Left lung (tissue), 10 donors: Measurements from ENCODE around the gene UQCRC2. TPM values are rescaled to one million over a fixed set of nuclear protein-coding genes. Genes with fewer than 3 reads are reported as not detected.

Experiments
- ATAC-seq: fragments of 200-7000 bp; cut with Tn5 transposase; one replicate; pipeline ENCODE4 v1.9.1; 2020; ENCODE audit warnings: moderate library complexity
- DNase-seq, 4 donors: peaks; one replicate each; pipeline ENCODE4 v3.0.0-alpha.2; 2013 to 2020
- H3K27ac ChIP-seq, 2 donors: fragments of 200-600 bp; sonication (generic) in 1 of 2; one replicate each; pipeline versions ENCODE4 v1.5.0 to v1.8.0; 2020 to 2021
- H3K27me3 ChIP-seq, 2 donors: fragments of 200-600 bp; sonication (generic) in 1 of 2; one replicate each; pipeline versions ENCODE4 v1.5.0 to v1.8.0; 2020 to 2021
- H3K36me3 ChIP-seq, 2 donors: fragments of 200-600 bp; sonication (generic) in 1 of 2; one replicate each; pipeline versions ENCODE4 v1.5.0 to v1.8.0; 2020 to 2021
- H3K4me1 ChIP-seq, 2 donors: fragments of 200-600 bp; one replicate each; pipeline ENCODE4 v1.8.0; 2021
- H3K4me3 ChIP-seq, 2 donors: fragments of 200-600 bp; sonication (generic) in 1 of 2; one replicate each; pipeline versions ENCODE4 v1.5.0 to v1.8.0; 2020 to 2021; ENCODE audit warnings: mild to moderate bottlenecking in 1 of 2
- H3K9me3 ChIP-seq, 2 donors: fragments of 200-600 bp; sonication (generic) in 1 of 2; one replicate each; pipeline versions ENCODE4 v1.5.0 to v1.8.0; 2020 to 2021
- intact Hi-C, 2 donors: fragments of 100-400 bp; cut with DNase I; formaldehyde crosslinking; loops; one replicate each; pipeline versions ENCODE4 v1.11.2 to v1.14.2; 2022
- polyA plus RNA-seq, 6 donors: library from polyadenylated mRNA; unstranded; fragments of 120-200 nt; gene quantifications; one replicate each; pipeline ENCODE4 v1.2.1, GENCODE V29; 2013; ENCODE audit not compliant: insufficient read length in 6 of 6
- total RNA-seq, 2 donors: library from RNA; stranded (reverse); fragmentation: NEBNext Ultra II Directional; extraction: Animal tissue kit (Norgen Biotek cat#: 25700); gene quantifications; one replicate each; pipeline ENCODE4 v1.2.1, GENCODE V29; 2021
- TF ChIP-seq, protein P1 (sequence below), 2 donors: fragments of 200-600 bp; sonication (generic) in 1 of 2; IDR thresholded peaks; one replicate each; pipeline versions ENCODE4 v1.5.0 to v1.8.0; 2021; ENCODE audit warnings: antibody characterized with exemption in 2 of 2
- donor health status: DM: no; HTN: yes; CAD: no.
- donor health status: DM: no; HTN: no; CAD: no.

UQCRC2 gene
- total and polyA plus RNA-seq, 8 donors = 167 to 292 (median 251) TPM

GRCh38 chr16:22027633-22028032 lies 74.5 kb downstream of the UQCRC2 start:
- Histone ChIP-seq H3K4me3 (no peak overlapping the region), H3K36me3 (no peaks in the 10 kb centered on the region), H3K27me3 (no peaks in the 10 kb centered on the region), H3K9me3 (peaks cover 0 to 6% of the 10 kb centered on the region in 2 donors), H3K4me1 (peaks cover 9 to 17% of the 10 kb centered on the region in 2 donors), H3K27ac (no peak overlapping the region)
- no peak for DNase-seq
- TF ChIP-seq, protein P1, sequence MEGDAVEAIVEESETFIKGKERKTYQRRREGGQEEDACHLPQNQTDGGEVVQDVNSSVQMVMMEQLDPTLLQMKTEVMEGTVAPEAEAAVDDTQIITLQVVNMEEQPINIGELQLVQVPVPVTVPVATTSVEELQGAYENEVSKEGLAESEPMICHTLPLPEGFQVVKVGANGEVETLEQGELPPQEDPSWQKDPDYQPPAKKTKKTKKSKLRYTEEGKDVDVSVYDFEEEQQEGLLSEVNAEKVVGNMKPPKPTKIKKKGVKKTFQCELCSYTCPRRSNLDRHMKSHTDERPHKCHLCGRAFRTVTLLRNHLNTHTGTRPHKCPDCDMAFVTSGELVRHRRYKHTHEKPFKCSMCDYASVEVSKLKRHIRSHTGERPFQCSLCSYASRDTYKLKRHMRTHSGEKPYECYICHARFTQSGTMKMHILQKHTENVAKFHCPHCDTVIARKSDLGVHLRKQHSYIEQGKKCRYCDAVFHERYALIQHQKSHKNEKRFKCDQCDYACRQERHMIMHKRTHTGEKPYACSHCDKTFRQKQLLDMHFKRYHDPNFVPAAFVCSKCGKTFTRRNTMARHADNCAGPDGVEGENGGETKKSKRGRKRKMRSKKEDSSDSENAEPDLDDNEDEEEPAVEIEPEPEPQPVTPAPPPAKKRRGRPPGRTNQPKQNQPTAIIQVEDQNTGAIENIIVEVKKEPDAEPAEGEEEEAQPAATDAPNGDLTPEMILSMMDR (IDR thresholded peaks at IDR 0.05) = no peak
- no peak for ATAC-seq
- intact Hi-C loops = no loop called here

GRCh38 chr16:22029632-22030031 lies 76.5 kb downstream of the UQCRC2 start:
- no peak overlapping the region for H3K4me3 ChIP-seq
- H3K9me3 ChIP-seq = peaks cover 0 to 6% of the 10 kb centered on the region in 2 donors
- no peaks in the 10 kb centered on the region for H3K27me3 ChIP-seq
- intact Hi-C loops = no loop called here
- H3K27ac ChIP-seq = no peak overlapping the region
- TF ChIP-seq, protein P1 (IDR thresholded peaks at IDR 0.05) = no peak
- peaks cover 9 to 17% of the 10 kb centered on the region in 2 donors for H3K4me1 ChIP-seq
- no peaks in the 10 kb centered on the region for H3K36me3 ChIP-seq
- no peak for ATAC-seq
- no peak for DNase-seq

DNA sequence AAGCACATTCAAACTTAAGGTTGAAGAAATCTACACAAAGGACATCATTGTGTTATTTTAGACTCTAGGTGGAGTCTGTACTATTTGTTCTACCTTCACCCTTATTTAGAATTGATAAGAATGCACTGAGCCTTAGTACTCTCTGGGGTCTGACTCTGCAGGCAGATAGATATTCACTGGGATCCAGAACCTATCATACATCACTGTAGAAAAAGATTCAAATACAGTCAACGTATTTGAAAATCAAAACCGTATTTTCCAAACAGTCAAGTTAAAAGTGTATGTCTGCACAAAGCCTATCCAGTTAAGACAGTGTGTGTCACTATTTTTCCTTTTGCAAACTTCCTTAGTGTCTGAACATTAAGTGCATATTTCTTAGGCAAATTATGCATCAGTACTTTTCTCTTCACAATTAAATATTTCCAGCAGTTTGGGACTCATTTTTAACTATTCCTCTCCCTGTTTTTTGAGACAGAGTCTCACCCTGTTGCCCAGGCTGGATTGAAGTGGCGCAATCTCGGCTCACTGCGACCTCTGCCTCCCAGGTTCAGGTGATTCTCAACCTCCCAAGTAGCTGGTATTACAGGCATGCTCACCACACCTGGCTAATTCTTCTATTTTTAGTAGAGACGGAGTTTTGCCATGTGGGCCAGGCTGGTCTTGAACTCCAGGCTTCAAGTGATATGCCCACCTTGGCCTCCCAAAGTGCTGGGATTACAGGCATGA lies 77.1 kb downstream of the UQCRC2 start:
- no peaks in the 10 kb centered on the region for H3K27me3 ChIP-seq
- TF ChIP-seq, protein P1 (IDR thresholded peaks at IDR 0.05) = no peak
- peaks cover 9 to 17% of the 10 kb centered on the region in 2 donors for H3K4me1 ChIP-seq
- intact Hi-C loops = no loop called here
- DNase-seq (no peak), ATAC-seq (no peak)
- no peaks in the 10 kb centered on the region for H3K36me3 ChIP-seq
- no peak overlapping the region for H3K4me3 ChIP-seq
- peaks cover 0 to 6% of the 10 kb centered on the region in 2 donors for H3K9me3 ChIP-seq
- no peak overlapping the region for H3K27ac ChIP-seq

DNA sequence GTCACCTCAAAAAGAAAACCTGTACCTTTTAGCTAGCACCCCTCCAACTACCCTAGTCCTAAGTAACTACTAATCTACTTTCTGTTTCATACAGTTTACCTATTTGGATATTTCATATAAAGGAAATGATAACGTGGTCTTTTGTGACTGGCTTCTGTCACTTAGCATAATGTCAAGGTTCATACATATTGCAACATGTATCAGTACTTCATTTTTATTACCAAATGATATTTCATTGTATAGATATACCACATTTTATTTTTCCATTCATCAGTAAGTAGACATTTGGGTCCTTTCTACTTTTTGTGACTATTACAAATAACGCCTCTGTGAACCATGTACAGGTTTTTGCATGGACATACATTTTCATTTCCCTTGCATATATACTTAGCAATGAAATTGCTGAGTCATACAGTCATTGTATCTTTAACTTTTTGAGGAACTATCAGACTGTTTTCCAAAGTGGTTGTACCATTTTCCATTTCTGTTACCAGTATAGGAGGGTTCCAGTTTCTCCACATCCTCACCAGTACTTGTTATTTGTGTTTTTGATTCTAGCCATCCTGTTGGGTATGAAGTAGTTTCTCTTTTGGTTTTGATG lies 78.4 kb downstream of the UQCRC2 start:
- no peak overlapping the region for H3K27ac ChIP-seq
- TF ChIP-seq, protein P1 (IDR thresholded peaks at IDR 0.05) = no peak
- no peaks in the 10 kb centered on the region for H3K27me3 ChIP-seq
- H3K4me3 ChIP-seq = no peak overlapping the region
- DNase-seq = no peak
- peaks cover 6 to 17% of the 10 kb centered on the region in 2 donors for H3K4me1 ChIP-seq
- peaks cover 0 to 6% of the 10 kb centered on the region in 2 donors for H3K9me3 ChIP-seq
- no peaks in the 10 kb centered on the region for H3K36me3 ChIP-seq
- no peak for ATAC-seq
- intact Hi-C loops = no loop called here

Other genes starting within 250 kb of the UQCRC2 start
- gene NPIPB4, start 95.6 kb upstream of the UQCRC2 start, total RNA-seq = 100 to 1,000 TPM in 1 of 2 donors, 10 to 100 TPM in 1; 86.3 to 203 TPM
- 100 to 1,000 TPM; 160 to 253 (median 192) TPM for gene NPIPB4, start 95.6 kb upstream of the UQCRC2 start, polyA plus RNA-seq
- gene PDZD9, start 47.8 kb downstream of the UQCRC2 start, total RNA-seq = not detected
- gene PDZD9, start 47.8 kb downstream of the UQCRC2 start, polyA plus RNA-seq = under 1 TPM; 0.13 to 0.68 (median 0.46) TPM
- gene MOSMO, start 54.8 kb downstream of the UQCRC2 start, total RNA-seq = 10 to 100 TPM; 11.7 to 12.7 TPM
- 10 to 100 TPM; 24.7 to 31.0 (median 27.0) TPM for gene MOSMO, start 54.8 kb downstream of the UQCRC2 start, polyA plus RNA-seq
- gene VWA3A, start 139.2 kb downstream of the UQCRC2 start, total RNA-seq = 1 to 10 TPM in 1 of 2 donors, under 1 TPM in 1; 0.12 to 3.6 TPM
- gene VWA3A, start 139.2 kb downstream of the UQCRC2 start, polyA plus RNA-seq = 1 to 10 TPM; 1.3 to 7.1 (median 6.4) TPM
- under 1 TPM in 1 of 2 donors, not detected in 1; 0.10 TPM for gene SDR42E2, start 209.1 kb downstream of the UQCRC2 start, total RNA-seq
- gene SDR42E2, start 209.1 kb downstream of the UQCRC2 start, polyA plus RNA-seq = under 1 TPM; 0.14 to 0.34 (median 0.22) TPM